HepG2 (cell line): ENCODE results near the gene ARL11. TPM values are rescaled to one million over a fixed set of nuclear protein-coding genes. Genes with fewer than 3 reads are reported as not detected.

Experiments
- ATF7 ChIP-seq, 2 experiments: fragments of 450-650 bp in 1 of 2; sonication (generic) in 1 of 2; formaldehyde crosslinking in 1 of 2; IDR thresholded peaks; 2 replicates each; pipeline versions ENCODE4 v1.4.0 to v1.6.1; 2016 to 2020; ENCODE audit warnings: antibody characterized with exemption in 1 of 2, mild to moderate bottlenecking in 1 of 2, missing genetic modification reagents in 1 of 2
- CSRNP2 ChIP-seq: sonication (generic); formaldehyde crosslinking; conservative IDR thresholded peaks from 2 replicates; pipeline ENCODE4 v1.8.0; 2022; ENCODE audit warnings: low read depth, missing genetic modification reagents
- ELF3 ChIP-seq: IDR thresholded peaks from 2 replicates; pipeline ENCODE4 v1.6.1; 2016; ENCODE audit warnings: missing genetic modification reagents, missing compliant biosample characterization
- FOXA3 ChIP-seq: IDR thresholded peaks from 2 replicates; pipeline ENCODE4 v1.6.1; 2016; ENCODE audit warnings: missing genetic modification reagents, missing compliant biosample characterization
- HES4 ChIP-seq: sonication (generic); formaldehyde crosslinking; IDR thresholded peaks from 2 replicates; pipeline ENCODE4 v1.9.0; 2021; ENCODE audit warnings: mild to moderate bottlenecking, missing genetic modification reagents, borderline replicate concordance
- IKZF1 ChIP-seq: fragments of 450-650 bp; IDR thresholded peaks from 2 replicates; pipeline ENCODE4 v1.7.1; 2016
- MAFG ChIP-seq: sonication (generic); formaldehyde crosslinking; IDR thresholded peaks from 2 replicates; pipeline ENCODE4 v1.5.1; 2020; ENCODE audit warnings: mild to moderate bottlenecking, missing genetic modification reagents
- MEF2D ChIP-seq: sonication (generic); formaldehyde crosslinking; IDR thresholded peaks from 2 replicates; pipeline ENCODE4 v1.5.1; 2020; ENCODE audit warnings: mild to moderate bottlenecking, missing genetic modification reagents
- NR2F1 ChIP-seq, 2 experiments: fragments of 450-650 bp in 1 of 2; formaldehyde crosslinking in 1 of 2; IDR thresholded peaks; 2 replicates each; pipeline versions ENCODE4 v1.5.0 to v1.6.1; 2016 to 2020; ENCODE audit warnings: mild to moderate bottlenecking in 1 of 2, missing compliant biosample characterization in 1 of 2, missing genetic modification reagents in 1 of 2, moderate library complexity in 1 of 2
- PAX8 ChIP-seq: sonication (generic); formaldehyde crosslinking; IDR thresholded peaks from 2 replicates; pipeline ENCODE4 v1.8.0; 2022; ENCODE audit warnings: mild to moderate bottlenecking, missing genetic modification reagents, borderline replicate concordance
- RBM22 ChIP-seq: fragments of 200-400 bp; formaldehyde crosslinking; optimal IDR thresholded peaks from 2 replicates; pipeline ENCODE3; 2017; ENCODE audit warnings: mild to moderate bottlenecking, low read length, moderate library complexity
- RELA ChIP-seq: sonication (generic); formaldehyde crosslinking; IDR thresholded peaks from 2 replicates; pipeline ENCODE4 v1.4.0; 2020; ENCODE audit warnings: missing genetic modification reagents
- SKI ChIP-seq: fragments of 450-650 bp; IDR thresholded peaks from one replicate; pipeline ENCODE4 v1.6.1; 2018; ENCODE audit warnings: mild to moderate bottlenecking; ENCODE audit not compliant: partially characterized antibody
- TAF1 ChIP-seq: sonication (generic); formaldehyde crosslinking; IDR thresholded peaks from 2 replicates; pipeline ENCODE4 v1.4.0; 2020; ENCODE audit warnings: missing genetic modification reagents
- TERF1 ChIP-seq: sonication (generic); formaldehyde crosslinking; IDR thresholded peaks from 2 replicates; pipeline ENCODE4 v1.8.0; 2022; ENCODE audit warnings: mild to moderate bottlenecking, missing genetic modification reagents, moderate library complexity
- ZMAT3 ChIP-seq: sonication (generic); formaldehyde crosslinking; conservative IDR thresholded peaks from 2 replicates; pipeline ENCODE4 v1.7.0; 2021; ENCODE audit warnings: missing genetic modification reagents
- ZNF160 ChIP-seq: sonication (generic); formaldehyde crosslinking; IDR thresholded peaks from 2 replicates; pipeline ENCODE4 v1.8.0; 2022; ENCODE audit warnings: mild to moderate bottlenecking, inconsistent platforms, missing genetic modification reagents
- ZNF292 ChIP-seq: sonication (generic); formaldehyde crosslinking; IDR thresholded peaks from 2 replicates; pipeline ENCODE4 v1.8.1; 2022; ENCODE audit warnings: mild to moderate bottlenecking, low read depth, missing genetic modification reagents, borderline replicate concordance
- ZNF296 ChIP-seq: sonication (generic); formaldehyde crosslinking; conservative IDR thresholded peaks from 2 replicates; pipeline ENCODE4 v1.5.0; 2020; ENCODE audit warnings: mild to moderate bottlenecking, missing genetic modification reagents
- ZNF512B ChIP-seq: sonication (generic); formaldehyde crosslinking; IDR thresholded peaks from 2 replicates; pipeline ENCODE4 v1.5.1; 2020; ENCODE audit warnings: missing genetic modification reagents, mild to moderate bottlenecking, borderline replicate concordance
- polyA plus RNA-seq, 8 experiments: library from polyadenylated mRNA; depleted of rRNA in 3 of 8; stranded (reverse) in 7 of 8; unstranded in 1 of 8; fragments of >200 nt; fragmentation: Illumina TruSeq in 4 of 8; extraction: Trizol in 4 of 8; gene quantifications; 2 replicates each; pipeline versions ENCODE4 v1.2.1 to v1.2.3, GENCODE V29; 2011 to 2016; ENCODE audit warnings: low read depth in 4 of 8, missing spikeins in 1 of 8, mixed read lengths in 1 of 8; ENCODE audit not compliant: insufficient read depth in 1 of 8
- total RNA-seq, 5 experiments: library from RNA; depleted of rRNA; stranded (reverse); fragments of >200 nt; fragmentation: Illumina TruSeq; extraction: Trizol; gene quantifications; 2 replicates each; pipeline ENCODE4 v1.2.3, GENCODE V29; 2016; ENCODE audit warnings: low read depth in 1 of 5
- TF ChIP-seq, protein P1 (sequence below), 2 experiments: fragments of 450-650 bp in 1 of 2; sonication (generic) in 1 of 2; formaldehyde crosslinking; IDR thresholded peaks; 2 replicates each; pipeline versions ENCODE4 v1.5.0 to v1.8.0; 2020 to 2022; ENCODE audit warnings: mild to moderate bottlenecking in 1 of 2, missing genetic modification reagents in 1 of 2
- TF ChIP-seq, protein P2 (sequence below): sonication (generic); formaldehyde crosslinking; IDR thresholded peaks from 2 replicates; pipeline ENCODE4 v1.4.0; 2020; ENCODE audit warnings: missing genetic modification reagents; ENCODE audit errors: not compliant biosample characterization

The ARL11 gene
- total and polyA plus RNA-seq, 2 of the 13 experiments (the other 11 are each of a cell fraction or from before 2014, with no cell fraction given): 0.04 to 0.22 TPM

- TF ChIP-seq ZMAT3 (CRISPR knock-in tag) (0 out of 2 replicates have a peak, but pooled peaks have one; percentile 22), SKI (no peak), ZNF160 (CRISPR knock-in tag) (no peak), TERF1 (CRISPR knock-in tag) (no peak), HES4 (no peak), ZNF292 (CRISPR knock-in tag) (peak; percentile 96), CSRNP2 (CRISPR knock-in tag) (no peak), PAX8 (CRISPR knock-in tag) (no peak), ZNF512B (CRISPR knock-in tag) (no peak), RBM22 (no peak), MEF2D (CRISPR knock-in tag) (no peak), ATF7 (IDR thresholded peaks at IDR 0.05) (no peak), ATF7 (CRISPR knock-in tag; IDR thresholded peaks at IDR 0.05) (no peak), MAFG (CRISPR knock-in tag) (peak; percentile 95), RELA (CRISPR knock-in tag) (no peak), NR2F1 (CRISPR knock-in tag; IDR thresholded peaks at IDR 0.05) (peak; percentile 72 to 85), ZNF296 (CRISPR knock-in tag) (peak; percentile 74; the same call in 1 of the 2 replicates), ELF3 (no peak), IKZF1 (no peak), TAF1 (CRISPR knock-in tag) (peak; percentile 48; the same call in 1 of the 2 replicates), FOXA3 (no peak)
- TF ChIP-seq, protein P1, sequence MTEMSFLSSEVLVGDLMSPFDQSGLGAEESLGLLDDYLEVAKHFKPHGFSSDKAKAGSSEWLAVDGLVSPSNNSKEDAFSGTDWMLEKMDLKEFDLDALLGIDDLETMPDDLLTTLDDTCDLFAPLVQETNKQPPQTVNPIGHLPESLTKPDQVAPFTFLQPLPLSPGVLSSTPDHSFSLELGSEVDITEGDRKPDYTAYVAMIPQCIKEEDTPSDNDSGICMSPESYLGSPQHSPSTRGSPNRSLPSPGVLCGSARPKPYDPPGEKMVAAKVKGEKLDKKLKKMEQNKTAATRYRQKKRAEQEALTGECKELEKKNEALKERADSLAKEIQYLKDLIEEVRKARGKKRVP (CRISPR knock-in tag; IDR thresholded peaks at IDR 0.05): no peak
- TF ChIP-seq, protein P2, sequence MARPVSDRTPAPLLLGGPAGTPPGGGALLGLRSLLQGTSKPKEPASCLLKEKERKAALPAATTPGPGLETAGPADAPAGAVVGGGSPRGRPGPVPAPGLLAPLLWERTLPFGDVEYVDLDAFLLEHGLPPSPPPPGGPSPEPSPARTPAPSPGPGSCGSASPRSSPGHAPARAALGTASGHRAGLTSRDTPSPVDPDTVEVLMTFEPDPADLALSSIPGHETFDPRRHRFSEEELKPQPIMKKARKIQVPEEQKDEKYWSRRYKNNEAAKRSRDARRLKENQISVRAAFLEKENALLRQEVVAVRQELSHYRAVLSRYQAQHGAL (CRISPR knock-in tag): no peak
Measured at GRCh38 chr13:49625392-49626079, 2.8 kb upstream of the ARL11 start (continued).
